Measurements from ENCODE around the gene IGF2.

DNA sequence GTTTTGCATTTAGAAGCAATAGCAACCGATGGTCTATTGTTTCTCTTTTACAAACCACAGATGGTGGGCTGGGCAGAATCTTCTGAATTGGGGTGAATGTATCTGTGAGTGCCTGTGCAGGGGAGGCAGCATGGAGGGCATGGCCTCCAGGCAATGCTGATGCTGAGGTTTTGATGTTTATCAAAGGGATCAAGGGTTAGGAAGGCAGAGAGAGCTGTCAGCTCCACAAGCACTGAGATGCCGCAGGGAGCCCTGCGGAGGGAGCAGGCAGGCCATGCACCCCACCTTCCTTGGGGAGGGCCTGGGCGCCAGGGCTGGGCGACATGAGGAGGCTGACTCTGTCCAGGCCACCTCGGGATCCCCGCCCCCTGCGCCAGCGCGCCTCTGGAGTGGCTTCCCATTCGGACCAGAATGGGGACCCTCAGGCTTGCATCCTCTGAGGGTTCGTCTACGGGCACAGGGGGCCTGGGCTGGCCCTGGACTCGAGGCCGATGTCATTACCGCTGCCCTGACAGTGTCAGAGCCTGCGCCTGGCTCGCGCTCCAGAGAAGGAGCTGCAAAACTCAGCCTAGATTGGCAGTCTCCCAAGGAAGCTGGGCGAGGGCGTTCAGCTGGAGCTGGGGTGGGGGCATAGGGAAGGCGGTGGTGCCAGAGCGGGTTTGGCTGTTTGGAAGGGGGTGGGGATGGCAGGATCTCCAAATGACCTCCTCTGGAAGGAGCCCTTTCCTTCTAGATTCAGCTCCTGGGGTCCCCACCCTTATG is 46.3 kb upstream of the IGF2 start:
- TF ChIP-seq CTCF (IDR thresholded peaks at IDR 0.05; ENCODE audit: low read depth, low read length): no peak
- TF ChIP-seq POLR2A (IDR thresholded peaks at IDR 0.05; ENCODE audit: extremely low read depth, insufficient read length): no peak
